Progenitor cell of endocrine pancreas (in vitro differentiated cells): ENCODE results near the gene MBD5. TPM values are rescaled to one million over a fixed set of nuclear protein-coding genes. Genes with fewer than 3 reads are reported as not detected.

ENCODE experiments used
- DNase-seq: peaks from one replicate; pipeline ENCODE4 v3.0.0; 2021; ENCODE audit warnings: low spot score; ENCODE audit not compliant: unreplicated experiment
- H3K27ac Mint-ChIP-seq: 2 replicates; pipeline ENCODE4 v1.8.0; 2021; ENCODE audit warnings: mild to moderate bottlenecking, moderate library complexity, mixed read lengths
- H3K27me3 Mint-ChIP-seq: 2 replicates; pipeline ENCODE4 v1.8.0; 2021; ENCODE audit warnings: mixed read lengths
- H3K36me3 Mint-ChIP-seq: 2 replicates; pipeline ENCODE4 v1.8.0; 2022; ENCODE audit warnings: mixed read lengths; ENCODE audit not compliant: insufficient read depth
- H3K4me1 Mint-ChIP-seq: 2 replicates; pipeline ENCODE4 v1.8.0; 2021; ENCODE audit warnings: low read depth, mixed read lengths
- H3K4me3 Mint-ChIP-seq: 2 replicates; pipeline ENCODE4 v1.8.0; 2021; ENCODE audit warnings: low read depth, mild to moderate bottlenecking, moderate library complexity, mixed read lengths
- H3K9me3 Mint-ChIP-seq: 2 replicates; pipeline ENCODE4 v1.8.0; 2021; ENCODE audit warnings: low read depth, mixed read lengths
- CTCF ChIP-seq: fragments of 200-600 bp; sonication (generic); IDR thresholded peaks from one replicate; pipeline ENCODE4 v1.5.0; 2021; ENCODE audit warnings: antibody characterized with exemption, mild to moderate bottlenecking; ENCODE audit not compliant: unreplicated experiment
- long read RNA-seq: library from polyadenylated mRNA; unstranded; transcript quantifications from one replicate; pipeline ENCODE4 v2.0.0, GENCODE V29; 2020
- total RNA-seq: library from RNA; stranded (reverse); gene quantifications from 2 replicates; pipeline ENCODE4 v1.2.1, GENCODE V29; 2021

Gene MBD5
- 65.6 and 72.6 TPM in 2 replicates for total RNA-seq
- long read RNA-seq, partial matches to known transcripts: 7 of 20 reads
- long read RNA-seq, other reads (novel, unspliced or antisense): 13 of 20 reads

DNA sequence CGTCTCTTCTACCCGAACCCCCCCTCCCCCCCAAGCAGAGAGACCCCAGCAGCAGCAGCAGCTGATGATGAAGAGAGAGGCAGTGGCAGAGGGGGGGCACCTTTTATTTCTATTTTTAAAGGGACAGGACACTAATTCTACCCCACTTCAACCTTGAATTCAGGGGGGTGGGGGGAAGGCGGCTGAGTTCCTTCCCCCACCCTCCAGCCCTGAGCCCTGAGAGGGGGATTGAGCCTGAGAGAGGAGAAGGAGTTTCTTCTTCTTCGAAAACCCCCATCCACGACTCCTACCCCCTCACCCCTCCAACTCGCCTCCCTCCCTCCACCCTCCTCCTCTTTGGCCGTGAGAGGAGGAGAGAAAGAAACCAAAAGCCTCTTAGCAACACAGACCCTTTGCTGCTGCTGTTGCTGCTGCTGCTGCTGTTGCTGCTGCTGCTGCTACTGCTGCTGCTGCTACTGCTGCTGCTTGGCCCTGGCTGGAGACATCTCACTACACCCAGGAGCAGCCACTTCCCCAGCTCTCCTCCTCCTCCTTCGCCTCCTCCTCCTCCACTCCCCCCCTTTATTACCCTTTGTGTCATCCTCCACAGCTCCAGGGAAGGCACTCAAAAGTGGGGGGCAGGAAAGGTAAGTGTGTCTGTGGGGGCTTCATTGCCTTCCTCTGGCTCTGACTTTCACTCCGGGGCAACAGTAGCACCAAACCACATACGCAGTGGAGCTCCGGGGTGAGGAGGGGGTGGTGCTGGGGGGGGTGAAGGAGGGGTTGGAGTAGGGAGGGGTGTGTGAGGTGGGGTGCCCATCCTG is at the start of gene MBD5:
Gene MBD5, plus strand, starts transcription at position 33 of the 803 bp plus-strand sequence.
- no peak for TF ChIP-seq CTCF
- Mint-ChIP-seq H3K4me3 (peak within 1 kb of the TSS; percentile 99), H3K4me1 (peaks cover 43% of the 10 kb centered on the region), H3K9me3 (no peaks in the 10 kb centered on the region), H3K27me3 (no peaks in the 10 kb centered on the region), H3K27ac (peak within 1 kb of the TSS; percentile 99), H3K36me3 (peaks cover 4% of the 10 kb centered on the region)
- no peak for DNase-seq

DNA sequence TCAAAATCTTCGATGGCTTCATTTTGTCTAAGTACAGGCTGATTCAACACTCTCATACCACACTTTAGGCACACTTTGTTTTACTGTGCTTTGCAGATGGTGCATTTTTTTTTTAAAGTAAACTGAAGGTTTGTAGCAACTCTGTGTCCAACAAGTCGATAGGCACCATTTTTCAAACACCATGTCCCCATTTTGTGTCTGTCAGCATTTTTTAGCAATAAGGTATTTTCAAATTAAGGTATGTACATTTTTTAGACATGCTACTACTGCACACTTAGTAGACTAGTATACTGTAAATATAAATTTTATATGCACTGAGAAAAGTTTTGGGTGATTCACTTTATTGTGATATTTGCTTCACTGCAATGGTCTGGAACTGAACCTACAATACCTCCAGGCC is 44.8 kb upstream of the MBD5 start:
- peaks cover 24% of the 10 kb centered on the region for H3K36me3 Mint-ChIP-seq
- DNase-seq: no peak
- no peaks in the 10 kb centered on the region for H3K27me3 Mint-ChIP-seq
- H3K4me1 Mint-ChIP-seq: peaks cover 7% of the 10 kb centered on the region
- TF ChIP-seq CTCF: no peak
- no peak overlapping the region for H3K27ac Mint-ChIP-seq
- no peak overlapping the region for H3K4me3 Mint-ChIP-seq
- H3K9me3 Mint-ChIP-seq: peaks cover 11% of the 10 kb centered on the region

- TF ChIP-seq CTCF: no peak
- DNase-seq: no peak
- Mint-ChIP-seq H3K27me3 (no peaks in the 10 kb centered on the region), H3K4me3 (no peak overlapping the region), H3K36me3 (peaks cover 22% of the 10 kb centered on the region), H3K27ac (no peak overlapping the region), H3K4me1 (peaks cover 6% of the 10 kb centered on the region), H3K9me3 (peaks cover 11% of the 10 kb centered on the region)
These were observed 43.2 kb upstream of the MBD5 start for GRCh38 chr2:147977679-147978078.

DNA sequence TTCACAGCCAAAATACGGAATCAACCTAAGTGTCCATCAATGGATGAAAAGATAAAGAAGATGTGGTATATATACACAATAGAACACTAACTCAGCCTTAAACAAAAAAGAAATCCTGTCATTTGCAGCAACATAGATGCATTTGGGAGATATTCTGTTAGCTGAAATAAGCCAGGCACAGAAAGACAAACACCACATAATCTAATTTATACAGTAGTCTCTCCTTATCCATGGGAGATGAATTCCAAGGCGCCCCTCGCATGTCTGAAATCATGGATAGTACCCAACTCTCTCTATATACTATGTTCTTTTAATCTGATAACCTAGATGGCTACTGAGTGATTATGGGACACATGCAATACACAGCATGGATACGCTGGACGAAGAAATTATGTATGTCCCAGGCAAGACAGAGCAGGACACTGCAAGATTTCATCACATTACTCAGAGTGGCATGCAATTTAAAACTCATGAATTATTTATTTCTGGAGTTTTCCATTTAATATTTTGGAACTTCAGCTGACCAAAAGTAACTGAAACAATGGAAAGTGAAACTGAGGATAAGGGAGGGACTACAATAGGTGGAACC is 39.9 kb upstream of the MBD5 start:
- Mint-ChIP-seq H3K36me3 (peaks cover 19% of the 10 kb centered on the region), H3K4me1 (peaks cover 5% of the 10 kb centered on the region), H3K27ac (no peak overlapping the region), H3K27me3 (no peaks in the 10 kb centered on the region), H3K9me3 (peaks cover 11% of the 10 kb centered on the region), H3K4me3 (no peak overlapping the region)
- DNase-seq: no peak
- TF ChIP-seq CTCF: no peak

GRCh38 chr2:147989102-147989501 is 31.8 kb upstream of the MBD5 start:
- H3K4me1 Mint-ChIP-seq: peaks cover 9% of the 10 kb centered on the region

More at GRCh38 chr2:147989102-147989501, 31.8 kb upstream of the MBD5 start:
- no peak for TF ChIP-seq CTCF
- Mint-ChIP-seq H3K9me3 (peaks cover 1% of the 10 kb centered on the region), H3K36me3 (peaks cover 3% of the 10 kb centered on the region), H3K27ac (peak overlapping the region; percentile 20), H3K27me3 (no peaks in the 10 kb centered on the region), H3K4me3 (no peak overlapping the region)
- DNase-seq: no peak
